H1 (cell line): ENCODE results near the gene CPPED1. TPM values are rescaled to one million over a fixed set of nuclear protein-coding genes. Genes with fewer than 3 reads are reported as not detected.

Experiments
- CTCF ChIA-PET: fragments of 300-600 bp; sonication (Branson Sonifier 250); formaldehyde crosslinking; loops from one replicate; lab custom pipeline; 2021; ENCODE audit not compliant: partially characterized antibody; lab: Charles Lee
- POLR2A ChIA-PET: fragments of 300-600 bp; sonication (Branson Sonifier 250); formaldehyde crosslinking; loops from one replicate; lab custom pipeline; 2021; ENCODE audit warnings: inconsistent platforms; ENCODE audit not compliant: partially characterized antibody; lab: Charles Lee
- DNase-seq, 2 experiments: peaks; one replicate each; pipeline versions ENCODE4 v3.0.0 to v3.0.0-alpha.2; 2010 to 2022; ENCODE audit warnings: low spot score in 2 of 2, low read depth in 1 of 2, mixed read lengths in 1 of 2
- FAIRE-seq: peaks from 2 replicates; lab custom pipeline; 2011; peaks lifted over from hg19 to GRCh38; lab: Jason Lieb, UNC
- H2AFZ ChIP-seq: 2 replicates; pipeline ENCODE4 v1.8.1; 2012; ENCODE audit warnings: low read length, inconsistent platforms
- H2AK5ac ChIP-seq: 2 replicates; pipeline ENCODE4 v1.6.1; 2013; ENCODE audit warnings: low read depth, low read length
- H2BK120ac ChIP-seq: replicated peaks from 2 replicates; pipeline ENCODE3; 2013; ENCODE audit warnings: low read depth, low read length, inconsistent platforms
- H2BK12ac ChIP-seq: 2 replicates; pipeline ENCODE4 v1.6.1; 2013; ENCODE audit warnings: low read depth, low read length
- H2BK15ac ChIP-seq: 2 replicates; pipeline ENCODE4 v1.6.1; 2013; ENCODE audit warnings: low read length
- H2BK20ac ChIP-seq: 2 replicates; pipeline ENCODE4 v1.6.1; 2013; ENCODE audit warnings: low read length
- H2BK5ac ChIP-seq: 2 replicates; pipeline ENCODE4 v1.6.1; 2013; ENCODE audit warnings: low read depth, low read length
- H3K14ac ChIP-seq: 2 replicates; pipeline ENCODE4 v1.6.1; 2013; ENCODE audit warnings: inconsistent platforms; ENCODE audit not compliant: insufficient read length
- H3K18ac ChIP-seq: 2 replicates; pipeline ENCODE4 v1.6.1; 2013; ENCODE audit warnings: low read length; ENCODE audit errors: extremely low read depth
- H3K23ac ChIP-seq: 2 replicates; pipeline ENCODE4 v1.6.1; 2013; ENCODE audit warnings: inconsistent platforms; ENCODE audit not compliant: insufficient read length
- H3K23me2 ChIP-seq: 2 replicates; pipeline ENCODE4 v1.6.1; 2013; ENCODE audit warnings: low read depth, low read length
- H3K27ac ChIP-seq: 2 replicates; pipeline ENCODE4 v1.6.1; 2011; ENCODE audit warnings: low read depth, low read length, inconsistent platforms
- H3K27me3 ChIP-seq, 4 experiments: replicated peaks in 1 of 4; 1 replicate in 1 of 4; 2 replicates in 3 of 4; pipeline versions ENCODE4 v1.6.1 to v1.8.1; 2011 to 2013; ENCODE audit warnings: low read length in 3 of 4, mild to moderate bottlenecking in 3 of 4, inconsistent platforms in 2 of 4, mixed read lengths in 2 of 4, moderate library complexity in 1 of 4; ENCODE audit not compliant: control insufficient read depth in 3 of 4, insufficient read depth in 3 of 4; ENCODE audit errors: extremely low read depth in 1 of 4
- H3K36me3 ChIP-seq, 4 experiments: 2 replicates each; pipeline versions ENCODE4 v1.6.1 to v1.8.1; 2011 to 2013; ENCODE audit warnings: mild to moderate bottlenecking in 4 of 4, low read length in 3 of 4, moderate library complexity in 2 of 4, control low read depth in 1 of 4, inconsistent platforms in 1 of 4; ENCODE audit not compliant: insufficient read depth in 4 of 4, control insufficient read depth in 2 of 4
- H3K4ac ChIP-seq: replicated peaks from 2 replicates; pipeline ENCODE3; 2013; ENCODE audit warnings: low read length, low read depth, mixed read lengths, inconsistent platforms; ENCODE audit not compliant: insufficient read length
- H3K4me1 ChIP-seq, 4 experiments: replicated peaks in 1 of 4; 1 replicate in 1 of 4; 2 replicates in 3 of 4; pipeline versions ENCODE4 v1.6.1 to v1.8.1; 2011 to 2013; ENCODE audit warnings: low read length in 3 of 4, inconsistent platforms in 2 of 4, mixed read lengths in 1 of 4; ENCODE audit not compliant: insufficient read depth in 4 of 4, control insufficient read depth in 3 of 4
- H3K4me2 ChIP-seq, 2 experiments: 2 replicates each; pipeline versions ENCODE4 v1.6.1 to v1.8.1; 2011 to 2013; ENCODE audit warnings: low read depth in 2 of 2, low read length in 2 of 2, control low read depth in 1 of 2, inconsistent platforms in 1 of 2, mild to moderate bottlenecking in 1 of 2; ENCODE audit not compliant: insufficient read depth in 1 of 2
- H3K4me3 ChIP-seq, 4 experiments: fragments of 200-600, 300-600 bp in 1 of 4; sonication (generic), shearing (Covaris generic), sonication (Bioruptor Twin) in 1 of 4; 2 replicates each; pipeline versions ENCODE4 v1.5.1 to v1.8.1; 2011 to 2016; ENCODE audit warnings: low read length in 4 of 4, low read depth in 3 of 4, control low read depth in 2 of 4, inconsistent platforms in 2 of 4, mild to moderate bottlenecking in 2 of 4, mixed read lengths in 1 of 4, moderate library complexity in 1 of 4; ENCODE audit not compliant: insufficient read depth in 2 of 4; ENCODE audit errors: extremely low read depth in 1 of 4
- H3K56ac ChIP-seq: replicated peaks from 2 replicates; pipeline ENCODE3; 2013; ENCODE audit warnings: low read depth, mild to moderate bottlenecking, mixed read lengths, low read length, inconsistent platforms; ENCODE audit not compliant: insufficient read length
- H3K79me1 ChIP-seq: 2 replicates; pipeline ENCODE4 v1.6.1; 2013; ENCODE audit warnings: low read depth, low read length, control low read depth
- H3K79me2 ChIP-seq, 2 experiments: 2 replicates each; pipeline versions ENCODE4 v1.6.1 to v1.8.1; 2012 to 2013; ENCODE audit warnings: low read length in 2 of 2, mild to moderate bottlenecking in 2 of 2, inconsistent platforms in 1 of 2; ENCODE audit not compliant: insufficient read depth in 2 of 2, control insufficient read depth in 1 of 2
- H3K9ac ChIP-seq, 4 experiments: replicated peaks in 1 of 4; 1 replicate in 1 of 4; 2 replicates in 3 of 4; pipeline versions ENCODE4 v1.6.1 to v1.8.1; 2011 to 2013; ENCODE audit warnings: low read depth in 3 of 4, low read length in 3 of 4, control low read depth in 2 of 4, mild to moderate bottlenecking in 2 of 4, moderate library complexity in 2 of 4, inconsistent platforms in 1 of 4; ENCODE audit errors: extremely low read depth in 1 of 4
- H3K9me3 ChIP-seq, 2 experiments: 2 replicates each; pipeline versions ENCODE4 v1.6.1 to v1.8.1; 2012 to 2013; ENCODE audit warnings: mild to moderate bottlenecking in 2 of 2, moderate library complexity in 2 of 2, control low read depth in 1 of 2, inconsistent platforms in 1 of 2, low read depth in 1 of 2, low read length in 1 of 2, mixed read lengths in 1 of 2; ENCODE audit not compliant: insufficient read depth in 2 of 2
- H4K20me1 ChIP-seq, 2 experiments: replicated peaks in 1 of 2; 2 replicates each; pipeline versions ENCODE3 to v1.8.1; 2011 to 2013; ENCODE audit warnings: inconsistent platforms in 2 of 2, low read length in 2 of 2, mild to moderate bottlenecking in 1 of 2; ENCODE audit not compliant: insufficient read depth in 2 of 2, control insufficient read depth in 1 of 2
- H4K5ac ChIP-seq: 2 replicates; pipeline ENCODE4 v1.6.1; 2013; ENCODE audit warnings: low read length, low read depth, mixed read lengths, inconsistent platforms; ENCODE audit not compliant: insufficient read length
- H4K8ac ChIP-seq: 2 replicates; pipeline ENCODE4 v1.8.0; 2013; ENCODE audit warnings: mild to moderate bottlenecking, moderate library complexity, low read length, inconsistent platforms; ENCODE audit not compliant: insufficient read depth; ENCODE audit errors: extremely low read depth
- H4K91ac ChIP-seq: replicated peaks from 2 replicates; pipeline ENCODE3; 2013; ENCODE audit warnings: low read length, mixed read lengths, inconsistent platforms; ENCODE audit not compliant: insufficient read length
- BCL11A ChIP-seq, 2 experiments: IDR thresholded peaks; one replicate each; pipeline ENCODE4 v1.6.1; 2011; ENCODE audit warnings: low read depth in 2 of 2, low read length in 2 of 2, mild to moderate bottlenecking in 2 of 2
- BRCA1 ChIP-seq: IDR thresholded peaks from 2 replicates; pipeline ENCODE4 v1.6.1; 2012; ENCODE audit warnings: low read depth, low read length, improper control_type of control experiment
- FOSL1 ChIP-seq: IDR thresholded peaks from 2 replicates; pipeline ENCODE4 v1.6.1; 2011; ENCODE audit warnings: mild to moderate bottlenecking, low read depth, low read length, moderate library complexity; ENCODE audit not compliant: insufficient read depth
- GTF2F1 ChIP-seq: IDR thresholded peaks from 2 replicates; pipeline ENCODE4 v1.6.1; 2012; ENCODE audit warnings: low read depth, low read length, improper control_type of control experiment, borderline replicate concordance
- HDAC6 ChIP-seq: IDR thresholded peaks from one replicate; pipeline ENCODE4 v1.7.1; 2012; ENCODE audit warnings: low read depth, mild to moderate bottlenecking, inconsistent platforms, low read length, moderate library complexity
- JUND ChIP-seq: IDR thresholded peaks from 2 replicates; pipeline ENCODE4 v1.6.1; 2011; ENCODE audit warnings: mild to moderate bottlenecking, improper control_type of control experiment, low read length
- KDM5A ChIP-seq: fragments of 200-600 bp; IDR thresholded peaks from 2 replicates; pipeline ENCODE4 v1.7.1; 2012; ENCODE audit warnings: mild to moderate bottlenecking, low read length, inconsistent platforms, mixed read lengths
- NRF1 ChIP-seq: IDR thresholded peaks from 2 replicates; pipeline ENCODE4 v1.6.1; 2011; ENCODE audit warnings: mild to moderate bottlenecking, low read depth, low read length, improper control_type of control experiment
- POLR2A ChIP-seq, 2 experiments: IDR thresholded peaks; 1 replicate in 1 of 2; 2 replicates in 1 of 2; pipeline ENCODE4 v1.6.1; 2011; ENCODE audit warnings: low read depth in 2 of 2, low read length in 2 of 2, mild to moderate bottlenecking in 2 of 2; ENCODE audit errors: control extremely low read depth in 1 of 2
- RFX5 ChIP-seq: IDR thresholded peaks from 2 replicates; pipeline ENCODE4 v1.6.1; 2011; ENCODE audit warnings: low read depth, low read length, improper control_type of control experiment, borderline replicate concordance
- SP1 ChIP-seq: IDR thresholded peaks from 2 replicates; pipeline ENCODE4 v1.6.1; 2011; ENCODE audit warnings: low read depth, low read length
- SP2 ChIP-seq: IDR thresholded peaks from 2 replicates; pipeline ENCODE4 v1.6.1; 2012; ENCODE audit warnings: mild to moderate bottlenecking, low read length, inconsistent platforms
- SRF ChIP-seq: IDR thresholded peaks from 2 replicates; pipeline ENCODE4 v1.6.1; 2011; ENCODE audit warnings: mild to moderate bottlenecking, low read depth, low read length, moderate library complexity
- ZNF274 ChIP-seq: IDR thresholded peaks from 2 replicates; pipeline ENCODE4 v1.7.0; 2012; ENCODE audit warnings: low read length, borderline replicate concordance; ENCODE audit errors: extremely low read depth
- WGBS, 2 experiments: shearing (Covaris generic) in 1 of 2; methylation state at CpG; one replicate each; pipeline versions ENCODE4 v1.1.6 to v1.1.7; 2013 to 2015; ENCODE audit warnings: low lambda C conversion rate in 2 of 2, mixed read lengths in 2 of 2, inconsistent platforms in 1 of 2, low coverage in 1 of 2, missing lambda C conversion rate in 1 of 2; ENCODE audit not compliant: insufficient replicate concordance in 2 of 2, insufficient coverage in 1 of 2, insufficient read length in 1 of 2; ENCODE audit errors: extremely low coverage in 1 of 2, missing lambda C conversion rate in 1 of 2; 5-methylcytosine and 5-hydroxymethylcytosine counted together
- polyA plus RNA-seq, 7 experiments: library from polyadenylated mRNA; depleted of rRNA in 3 of 7; stranded (reverse) in 5 of 7; unstranded in 2 of 7; fragments of >200 nt in 5 of 7; fragments of 200-250 nt in 2 of 7; gene quantifications; 1 replicate in 5 of 7; 2 replicates in 1 of 7; 4 replicates in 1 of 7; pipeline versions ENCODE4 v1.2.1 to v1.2.3, GENCODE V29; 2011 to 2013; ENCODE audit warnings: missing spikeins in 2 of 7, mixed read lengths in 2 of 7
- total RNA-seq: library from RNA; stranded (reverse); fragmentation: NEBNext Ultra II Directional; extraction: Animal tissue kit (Norgen Biotek cat#: 25700); gene quantifications from 2 replicates; pipeline ENCODE4 v1.2.1, GENCODE V29; 2021
- TF ChIP-seq, protein P1 (sequence below): IDR thresholded peaks from 2 replicates; pipeline ENCODE4 v1.6.1; 2012; ENCODE audit warnings: inconsistent platforms

CPPED1 gene
- total and polyA plus RNA-seq, 2 of the 8 experiments (the other 6 are each of a cell fraction or from before 2014, with no cell fraction given): 3.5 to 11.2 TPM

DNA sequence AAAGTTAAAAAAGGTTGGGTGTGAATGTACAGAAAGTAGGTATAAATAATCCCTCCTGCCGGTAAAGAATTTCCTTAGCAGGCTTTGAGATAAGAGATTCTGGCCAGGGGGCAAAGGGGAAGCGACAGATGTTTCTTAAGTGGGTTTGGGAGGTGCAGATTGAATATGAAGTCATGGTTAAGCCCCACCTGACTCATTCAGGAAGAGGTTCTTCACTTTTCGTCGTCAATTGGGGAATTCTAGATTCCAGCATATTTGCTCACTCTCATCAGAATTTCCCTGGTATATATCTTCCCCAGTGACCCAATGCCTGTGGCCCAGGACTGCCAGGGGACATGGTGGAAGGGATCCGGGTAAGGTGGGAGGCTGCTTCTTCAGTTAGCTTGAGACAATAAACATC, 127.8 kb downstream of the CPPED1 start:
- Histone ChIP-seq H4K91ac (no peak overlapping the region), H3K9me3 (no peaks in the 10 kb centered on the region), H3K4ac (no peak overlapping the region), H2BK20ac (no peak overlapping the region), H3K4me2 (no peak overlapping the region), H2BK5ac (no peak overlapping the region), H3K9ac (no peak overlapping the region), H3K79me2 (no peaks in the 10 kb centered on the region), H3K23ac (no peak overlapping the region), H3K56ac (no peak overlapping the region), H3K18ac (no peak overlapping the region), H2BK15ac (no peak overlapping the region), H3K27me3 (no peaks in the 10 kb centered on the region), H3K14ac (no peak overlapping the region), H2BK120ac (no peak overlapping the region), H3K36me3 (no peaks in the 10 kb centered on the region), H4K8ac (no peak overlapping the region), H2AFZ (no peak overlapping the region), H3K4me1 (peaks cover 0 to 4% (median 3%) of the 10 kb centered on the region in 4 experiments; a peak in 4 of 7 replicates), H4K20me1 (no peaks in the 10 kb centered on the region), H2AK5ac (no peak overlapping the region), H4K5ac (no peak overlapping the region), H3K27ac (no peak overlapping the region), H3K23me2 (no peaks in the 10 kb centered on the region), H2BK12ac (no peak overlapping the region), H3K79me1 (no peaks in the 10 kb centered on the region), H3K4me3 (no peak overlapping the region)
- DNase-seq (no peak), FAIRE-seq (no peak)
- CTCF ChIA-PET: interaction anchor here (1.3 kb wide), 1 partner anchor 123 kb away, joined by 3 read pairs; no protein-coding TSS in a partner anchor
- POLR2A ChIA-PET: no interaction called here
- 97% methylated on average over 5 of the region's 5 CpGs; no CpG with 5 or more reads in 1 of the 2 experiments for WGBS, 2 experiments
- TF ChIP-seq GTF2F1: no peak
- no peak for TF ChIP-seq SRF
- TF ChIP-seq, protein P1, sequence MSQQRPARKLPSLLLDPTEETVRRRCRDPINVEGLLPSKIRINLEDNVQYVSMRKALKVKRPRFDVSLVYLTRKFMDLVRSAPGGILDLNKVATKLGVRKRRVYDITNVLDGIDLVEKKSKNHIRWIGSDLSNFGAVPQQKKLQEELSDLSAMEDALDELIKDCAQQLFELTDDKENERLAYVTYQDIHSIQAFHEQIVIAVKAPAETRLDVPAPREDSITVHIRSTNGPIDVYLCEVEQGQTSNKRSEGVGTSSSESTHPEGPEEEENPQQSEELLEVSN: no peak
- TF ChIP-seq SP1: no peak
- TF ChIP-seq POLR2A (IDR thresholded peaks at IDR 0.05; ENCODE audit: control extremely low read depth in 1 of 2, low read depth in 2 of 2, low read length in 2 of 2): no peak
- TF ChIP-seq FOSL1: no peak
- no peak for TF ChIP-seq ZNF274
- no peak for TF ChIP-seq HDAC6
- no peak for TF ChIP-seq BRCA1
- no peak for TF ChIP-seq NRF1
- no peak for TF ChIP-seq SP2
- no peak for TF ChIP-seq JUND
- no peak for TF ChIP-seq BCL11A (IDR thresholded peaks at IDR 0.05; ENCODE audit: low read depth in 2 of 2, low read length in 2 of 2)
- TF ChIP-seq RFX5: no peak
- TF ChIP-seq KDM5A: no peak
